Ureter (tissue), 1 donor: ENCODE measurements around the gene TBPL2. TPM values are rescaled to one million over a fixed set of nuclear protein-coding genes. Genes with fewer than 3 reads are reported as not detected.
A peak's percentile ranks its signal among the peaks of the same experiment; 100 is the strongest.
"Not testable (repeated sequence)": the region's sequence is repeated elsewhere in the genome, so short reads cannot be mapped to it uniquely, and the experiment has no call there.

Experiments
- DNase-seq: peaks from one replicate; pipeline ENCODE4 v3.0.0-alpha.2; 2020; ENCODE audit warnings: low spot score
- total RNA-seq: library from RNA; stranded (reverse); gene quantifications from one replicate; pipeline ENCODE4 v1.2.4, GENCODE V29; 2023
- donor health status: DM: yes; HTN: yes; CAD: no.

Gene TBPL2
- total RNA-seq, 1 donor from 2014 or later, result not detected

DNA sequence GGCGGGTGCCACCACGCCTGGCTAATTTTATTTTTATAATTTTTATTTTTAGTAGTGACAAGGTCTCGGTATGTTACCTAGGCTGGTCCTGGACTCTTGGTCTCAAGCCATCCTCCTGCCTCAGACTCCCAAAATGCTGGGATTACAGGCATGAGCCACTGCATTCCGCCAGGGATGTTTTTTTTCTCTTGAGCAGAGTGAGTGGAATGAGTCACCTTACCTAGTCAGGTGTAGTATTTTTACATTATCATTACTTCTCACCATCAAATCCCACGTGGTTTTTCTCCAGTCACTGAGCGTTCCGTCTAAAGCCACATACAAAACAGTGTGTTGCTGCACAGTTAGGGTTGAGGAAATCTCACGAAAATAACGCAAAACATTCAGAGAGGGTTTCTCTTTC is 870 bp upstream of the TBPL2 start:
- DNase-seq, result no peak

DNA sequence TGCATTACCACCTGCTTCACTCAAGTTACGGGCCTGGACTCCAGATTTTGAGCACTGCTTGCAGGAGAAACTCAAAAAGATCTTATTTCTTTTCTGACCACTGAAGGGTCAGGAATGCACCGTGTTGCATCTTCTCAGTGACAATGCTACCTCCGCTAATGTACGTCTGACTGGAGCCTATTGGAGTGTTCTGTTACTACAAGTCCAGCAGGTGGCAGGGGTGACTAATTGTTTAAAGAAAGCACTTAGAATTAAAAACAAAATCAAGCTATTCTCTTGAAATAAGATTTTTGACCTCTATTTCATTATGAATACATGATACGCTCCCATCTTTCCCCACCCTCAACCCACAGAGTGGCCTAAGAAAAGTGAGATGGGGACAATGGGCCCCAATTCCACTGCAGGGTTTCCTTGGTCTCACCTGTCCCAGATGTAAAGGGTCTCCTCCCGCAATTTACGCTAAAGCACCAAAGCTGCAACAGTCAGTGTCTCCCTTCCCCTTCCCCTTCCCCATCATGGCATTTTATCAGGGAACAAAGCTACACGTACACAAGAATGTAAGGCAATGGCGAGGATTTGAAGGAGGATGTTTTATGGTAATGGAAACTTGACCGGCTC is 2.2 kb downstream of the TBPL2 start:
- DNase-seq, result no peak

DNA sequence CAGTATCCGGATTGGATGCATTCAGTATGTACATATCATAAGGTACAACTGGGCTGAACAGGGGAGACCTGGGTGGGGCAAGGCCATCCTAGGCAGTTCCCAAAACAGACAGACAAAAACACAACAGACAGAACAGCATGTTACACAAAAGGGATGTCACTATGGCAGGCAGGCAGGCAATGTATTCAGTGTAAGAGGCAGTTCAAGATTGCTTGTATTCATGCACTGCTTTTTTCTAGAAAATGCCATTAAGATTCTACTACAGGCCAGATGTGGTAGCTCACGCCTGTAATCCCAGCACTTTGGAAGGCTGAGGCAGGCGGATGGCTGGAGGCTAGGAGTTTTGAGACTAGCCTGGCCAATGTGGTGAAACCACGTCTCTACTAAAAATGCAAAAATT is 3.5 kb downstream of the TBPL2 start:
- DNase-seq, result no peak

GRCh38 chr14:55436519-55436918 is 3.9 kb downstream of the TBPL2 start:
- no peak for DNase-seq

DNA sequence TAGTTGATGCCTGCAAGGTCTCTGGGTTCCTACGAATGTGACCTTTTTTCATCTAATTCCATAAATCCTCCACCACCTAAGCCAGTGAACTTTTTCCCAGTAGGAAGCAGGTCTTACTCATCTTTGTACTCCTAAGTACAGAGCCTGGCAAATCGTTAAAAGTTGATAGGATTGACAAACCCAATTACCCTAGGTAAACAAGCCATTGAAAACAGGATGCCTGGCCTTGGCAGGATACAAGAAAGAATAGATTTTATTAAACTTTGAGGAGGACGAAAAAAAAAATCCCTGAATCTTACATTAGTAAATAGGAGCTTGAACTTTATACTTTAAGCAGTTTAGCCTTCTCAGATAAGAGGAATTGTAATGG is 5.6 kb downstream of the TBPL2 start:
- DNase-seq, result no peak

DNA sequence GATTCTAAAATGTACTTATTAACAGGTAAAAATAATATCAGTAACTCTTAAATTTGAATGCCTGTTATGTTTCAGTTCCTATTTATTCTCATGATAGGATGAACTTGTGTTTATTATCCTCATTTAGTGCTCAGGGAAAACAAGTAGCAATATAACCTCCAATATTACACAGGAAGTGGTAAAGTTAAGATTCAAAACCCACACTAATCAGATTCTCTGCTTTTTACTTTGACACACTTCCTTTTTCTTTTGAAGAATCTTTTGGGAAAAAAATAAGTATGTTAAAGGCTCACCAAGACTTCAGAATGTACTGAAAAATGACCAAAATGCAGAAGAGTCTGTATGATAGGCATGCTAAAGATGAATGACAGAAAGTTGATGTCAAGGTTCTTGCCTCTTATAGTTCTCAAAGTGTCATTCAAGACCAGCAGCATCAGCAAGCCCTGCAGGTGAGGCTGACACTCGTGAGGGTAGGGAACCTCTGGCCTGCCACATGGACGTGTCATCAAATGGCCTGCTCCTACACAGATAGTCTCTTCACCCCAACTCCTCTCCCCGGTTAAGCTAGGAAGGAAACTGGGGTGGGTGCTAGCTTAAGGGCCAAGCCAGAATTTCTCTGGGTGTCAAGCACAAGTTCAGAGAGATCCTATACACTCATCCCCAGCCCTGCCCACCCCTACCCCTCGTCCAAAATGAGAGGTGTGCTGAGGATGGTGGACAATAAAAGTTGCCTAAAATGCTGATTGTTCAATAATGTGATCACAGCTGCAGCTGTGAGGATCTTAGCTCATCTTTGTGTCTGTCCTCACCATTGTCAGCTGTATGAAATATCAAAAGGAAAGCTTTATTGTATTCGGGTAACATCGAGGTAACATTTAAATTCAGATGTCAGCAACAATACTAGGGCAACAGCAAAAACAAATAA is 6.3 kb downstream of the TBPL2 start:
- no peak for DNase-seq

GRCh38 chr14:55432628-55433027 is 7.8 kb downstream of the TBPL2 start:
- no peak for DNase-seq

GRCh38 chr14:55430024-55430690 is 10.3 kb downstream of the TBPL2 start:
- DNase-seq, result peak; percentile 66

GRCh38 chr14:55427439-55427838 is 13.0 kb downstream of the TBPL2 start:
- no peak for DNase-seq

DNA sequence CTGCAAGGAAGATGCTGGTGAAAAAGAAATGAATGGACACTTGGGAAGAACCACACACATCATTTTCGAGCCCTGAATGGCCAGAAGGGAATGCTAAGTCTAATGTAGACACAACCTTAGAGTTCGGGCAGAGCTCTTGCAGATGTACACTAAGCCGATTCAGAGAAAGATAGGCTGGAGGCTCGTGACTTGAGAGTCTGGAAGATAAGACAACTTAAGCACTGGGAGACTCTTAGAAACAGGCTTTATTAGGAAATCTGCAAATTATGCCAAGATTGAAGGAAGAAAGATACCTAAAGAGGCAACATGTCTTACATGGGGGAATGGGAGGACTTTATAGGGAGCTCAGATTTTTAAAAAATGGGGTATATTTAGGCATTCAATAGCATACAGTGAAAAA is 13.5 kb downstream of the TBPL2 start:
- no peak for DNase-seq

GRCh38 chr14:55425091-55425490 is 15.3 kb downstream of the TBPL2 start:
- DNase-seq, result no peak

DNA sequence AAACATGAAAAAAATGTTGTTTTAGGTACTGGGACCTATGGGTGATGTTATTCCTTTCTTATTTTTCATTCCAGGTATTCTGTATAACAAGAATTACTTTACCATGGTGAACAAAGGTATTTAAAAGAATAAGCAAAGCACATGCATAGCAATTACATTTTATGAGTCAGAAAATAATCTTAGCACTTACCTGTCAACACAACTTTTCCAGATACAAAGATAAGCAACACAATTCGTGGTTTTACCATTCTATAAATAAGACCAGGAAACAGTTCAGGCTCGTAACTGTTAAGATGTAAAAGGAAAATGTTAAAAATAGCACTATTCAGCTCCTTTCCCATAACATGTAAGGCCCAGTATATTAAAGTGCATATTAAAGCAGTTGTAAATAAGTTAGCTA is 16.4 kb downstream of the TBPL2 start:
- DNase-seq, result no peak

DNA sequence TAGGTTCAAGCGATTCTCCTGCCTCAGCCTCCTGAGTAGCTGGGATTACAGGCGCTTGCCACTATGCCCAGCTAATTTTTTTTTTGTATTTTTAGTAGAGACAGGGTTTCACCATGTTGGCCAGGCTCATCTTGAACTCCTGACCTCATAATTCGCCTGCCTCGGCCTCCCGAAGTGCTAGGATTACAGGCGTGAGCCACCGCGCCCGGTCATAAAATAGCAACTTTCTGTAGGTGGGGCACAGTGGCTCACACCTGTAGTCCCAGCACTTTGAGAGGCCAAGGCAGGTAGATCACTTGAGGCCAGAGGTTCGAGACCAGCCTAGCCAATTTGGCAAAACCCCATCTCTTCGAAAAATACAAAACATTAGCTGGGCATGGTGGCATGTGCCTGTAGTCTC is 18.1 kb downstream of the TBPL2 start:
- DNase-seq, result not testable (repeated sequence)

DNA sequence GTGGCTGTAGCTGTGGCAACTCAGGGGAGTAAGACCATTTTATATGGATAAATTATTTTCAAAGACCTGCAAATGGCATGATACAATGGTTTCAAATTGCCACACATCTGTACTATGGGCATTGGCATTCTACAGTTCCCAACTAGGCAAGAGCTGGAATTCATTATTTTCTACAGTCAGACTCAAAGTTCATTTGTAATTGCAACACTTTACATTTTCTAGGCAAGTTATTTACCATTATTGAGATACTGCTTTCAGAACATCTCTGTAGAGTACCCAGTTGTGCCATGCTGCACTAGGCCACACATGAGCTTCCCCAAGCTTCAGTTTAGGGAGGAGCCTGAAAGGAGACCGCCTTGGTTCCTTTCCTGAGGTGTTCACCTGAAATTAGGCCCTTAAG is 20.8 kb downstream of the TBPL2 start:
- DNase-seq, result no peak

DNA sequence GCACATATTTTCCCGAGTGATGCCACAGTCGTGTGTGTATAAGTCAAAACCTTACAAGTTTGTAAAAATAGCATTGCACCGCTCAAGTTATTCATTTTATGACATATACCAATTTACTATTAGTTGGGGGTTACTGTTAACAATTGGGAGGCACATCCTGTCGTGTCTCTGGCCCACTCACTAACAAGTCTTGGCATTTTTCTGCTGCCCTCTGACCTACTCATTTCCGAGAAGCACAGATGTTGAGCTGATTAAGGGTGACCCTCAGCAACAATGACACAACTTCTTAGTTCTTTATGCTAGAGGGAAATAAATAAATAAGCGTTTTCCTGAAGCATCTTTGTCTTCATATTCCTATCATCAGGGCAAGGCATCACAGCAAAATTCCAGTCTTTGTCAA is 22.0 kb downstream of the TBPL2 start:
- no peak for DNase-seq

- DNase-seq, result no peak
These were observed 22.5 kb downstream of the TBPL2 start for GRCh38 chr14:55417955-55418354.

GRCh38 chr14:55416866-55417265 is 23.6 kb downstream of the TBPL2 start:
- DNase-seq, result no peak

GRCh38 chr14:55414551-55414950 is 25.9 kb downstream of the TBPL2 start:
- DNase-seq, result no peak

GRCh38 chr14:55412676-55413075 is 27.7 kb downstream of the TBPL2 start:
- DNase-seq, result no peak

DNA sequence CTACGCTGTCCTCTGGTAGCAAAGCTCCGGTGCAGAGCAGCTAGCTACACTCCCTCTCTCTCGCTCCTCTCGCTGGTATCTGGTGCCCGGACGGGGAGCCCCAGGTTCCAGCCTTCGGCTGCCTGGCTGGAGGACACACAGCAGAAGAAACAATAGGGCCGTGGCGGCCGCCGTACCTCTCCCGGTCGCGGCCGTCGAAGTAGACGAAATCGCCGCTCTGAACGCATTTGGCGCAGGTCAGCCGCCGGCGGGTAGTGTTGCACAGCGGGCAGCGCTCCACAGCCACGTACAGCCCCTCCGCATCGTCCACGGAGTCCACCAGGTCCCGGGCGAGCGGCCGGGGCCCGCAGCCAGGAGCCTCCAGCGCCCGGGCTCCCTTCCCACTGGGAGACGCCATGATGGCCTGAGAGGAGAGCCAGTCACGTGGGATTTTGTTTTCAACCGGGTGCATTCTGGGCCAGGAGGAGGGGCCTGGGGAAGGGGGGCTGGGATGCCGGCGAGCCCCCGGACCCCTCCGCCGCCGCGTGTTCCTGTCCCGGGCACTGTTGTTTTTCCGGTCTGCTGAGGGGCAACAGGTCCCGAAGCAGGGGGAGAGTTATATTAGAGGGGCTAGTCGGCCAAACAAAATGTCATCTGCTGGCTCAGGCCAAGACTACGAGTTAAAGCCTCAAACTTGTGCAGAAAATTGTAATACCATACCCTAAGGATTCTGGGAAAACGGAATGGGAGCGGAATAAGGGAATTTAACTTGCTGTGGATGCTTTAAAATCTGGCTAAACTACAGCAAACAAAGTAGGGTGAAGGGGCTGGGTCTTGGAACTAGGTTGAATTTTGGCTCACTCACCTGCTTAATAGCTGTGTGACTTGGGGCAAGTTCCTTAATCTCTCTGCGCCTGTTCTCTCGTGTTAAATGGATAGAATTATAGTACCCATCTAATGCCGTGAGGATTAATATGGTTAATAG is 28.7 kb downstream of the TBPL2 start, which contains the start of gene ATG14:
ATG14 (minus strand) TSS at position 405 of the 964 bp plus-strand sequence; CDS start at position 397, 8 bp downstream.
- peak; percentile 87 for DNase-seq

- no peak for DNase-seq
These were observed 29.5 kb downstream of the TBPL2 start for GRCh38 chr14:55410876-55411275.
